HPDE6-E6E7 (cell line): ENCODE results near the gene RER1.
"Not testable (repeated sequence)": the region's sequence is repeated elsewhere in the genome, so short reads cannot be mapped to it uniquely, and the experiment has no call there.

ENCODE experiments used
- DNase-seq: peaks from one replicate; pipeline ENCODE4 v3.0.0; 2011; ENCODE audit warnings: missing footprints; ENCODE audit errors: extremely low spot score

Gene RER1

GRCh38 chr1:2427976-2428375 lies 36.3 kb downstream of the RER1 start:
- DNase-seq, result no peak

- peak; percentile 91 for DNase-seq
These were observed 36.8 kb downstream of the RER1 start for GRCh38 chr1:2428490-2428889.

- DNase-seq, result no peak
These were observed 38.3 kb downstream of the RER1 start for GRCh38 chr1:2429780-2430591.

GRCh38 chr1:2430592-2430973 lies 38.9 kb downstream of the RER1 start:
- DNase-seq, result no peak

- no peak for DNase-seq
These were observed 39.5 kb downstream of the RER1 start for GRCh38 chr1:2431103-2431502.

GRCh38 chr1:2431518-2431917 lies 39.9 kb downstream of the RER1 start:
- no peak for DNase-seq

GRCh38 chr1:2432441-2432844 lies 40.8 kb downstream of the RER1 start:
- DNase-seq, result no peak

GRCh38 chr1:2433196-2433595 lies 41.6 kb downstream of the RER1 start:
- DNase-seq, result no peak

GRCh38 chr1:2433936-2434655 lies 42.5 kb downstream of the RER1 start:
- DNase-seq, result no peak

- no peak for DNase-seq
These were observed 43.5 kb downstream of the RER1 start for GRCh38 chr1:2435091-2435490.

- no peak for DNase-seq
These were observed 44.2 kb downstream of the RER1 start for GRCh38 chr1:2435746-2436355.

- DNase-seq, result no peak
These were observed 45.2 kb downstream of the RER1 start for GRCh38 chr1:2436876-2437275.

GRCh38 chr1:2437617-2438016 lies 46.0 kb downstream of the RER1 start:
- DNase-seq, result no peak

GRCh38 chr1:2438038-2438437 lies 46.4 kb downstream of the RER1 start:
- DNase-seq, result no peak

- no peak for DNase-seq
These were observed 47.0 kb downstream of the RER1 start for GRCh38 chr1:2438641-2439040.

- no peak for DNase-seq
These were observed 47.7 kb downstream of the RER1 start for GRCh38 chr1:2439369-2439768.

GRCh38 chr1:2440346-2440745 lies 48.7 kb downstream of the RER1 start:
- not testable (repeated sequence) for DNase-seq

GRCh38 chr1:2441746-2442145 lies 50.1 kb downstream of the RER1 start:
- DNase-seq, result no peak

GRCh38 chr1:2442661-2443060 lies 51.0 kb downstream of the RER1 start:
- no peak for DNase-seq

- no peak for DNase-seq
These were observed 51.9 kb downstream of the RER1 start for GRCh38 chr1:2443277-2444137.

- DNase-seq, result no peak
These were observed 52.5 kb downstream of the RER1 start for GRCh38 chr1:2444138-2444591.
